Psoas muscle (tissue), 8 donors: ENCODE results near the gene FLNA. TPM values are rescaled to one million over a fixed set of nuclear protein-coding genes. Genes with fewer than 3 reads are reported as not detected.
"Not testable (repeated sequence)": the region's sequence is repeated elsewhere in the genome, so short reads cannot be mapped to it uniquely, and the experiment has no call there.

Experiments
- ATAC-seq, 4 donors: fragments of 200-7000 bp; cut with Tn5 transposase; one replicate each; pipeline ENCODE4 v1.9.1; 2020; ENCODE audit warnings: moderate library complexity in 3 of 4, mild to moderate bottlenecking in 2 of 4
- DNase-seq, 2 donors: peaks; one replicate each; pipeline ENCODE4 v3.0.0-alpha.2; 2020
- H3K27ac ChIP-seq: fragments of 200-600 bp; one replicate; pipeline ENCODE4 v1.8.0; 2022
- H3K27me3 ChIP-seq, 3 donors: fragments of 200-600 bp in 1 of 3; one replicate each; pipeline versions ENCODE4 v1.6.1 to v1.8.0; 2013 to 2022; ENCODE audit warnings: low read length in 2 of 3, mild to moderate bottlenecking in 2 of 3, moderate library complexity in 1 of 3; ENCODE audit not compliant: insufficient read depth in 3 of 3
- H3K36me3 ChIP-seq, 2 donors: fragments of 200-600 bp in 1 of 2; one replicate each; pipeline versions ENCODE4 v1.6.1 to v1.8.0; 2013 to 2022; ENCODE audit warnings: low read depth in 1 of 2, mild to moderate bottlenecking in 1 of 2, moderate library complexity in 1 of 2; ENCODE audit not compliant: insufficient read depth in 1 of 2
- H3K4me1 ChIP-seq: fragments of 200-600 bp; one replicate; pipeline ENCODE4 v1.8.0; 2022
- H3K4me3 ChIP-seq: fragments of 200-600 bp; one replicate; pipeline ENCODE4 v1.8.0; 2022; ENCODE audit warnings: mild to moderate bottlenecking
- H3K9me3 ChIP-seq: fragments of 200-600 bp; one replicate; pipeline ENCODE4 v1.8.0; 2022
- WGBS, 3 donors: extraction: QIAGEN DNeasy Blood & Tissue Kit; methylation state at CpG; one replicate each; pipeline versions ENCODE4 v1.1.6 to v1.1.7; 2013; 5-methylcytosine and 5-hydroxymethylcytosine counted together
- intact Hi-C, 2 donors: fragments of 100-400 bp; cut with DNase I; formaldehyde crosslinking; loops; one replicate each; pipeline versions ENCODE4 v1.11.0 to v1.14.2; 2022
- polyA plus RNA-seq, 3 donors: library from polyadenylated mRNA; stranded (reverse); fragments of 200-250 nt; gene quantifications; one replicate each; pipeline ENCODE4 v1.2.3, GENCODE V29; 2013
- total RNA-seq, 4 donors: library from RNA; stranded (reverse); fragmentation: NEBNext Ultra II Directional in 2 of 4; extraction: Animal tissue kit (Norgen Biotek cat#: 25700) in 2 of 4; gene quantifications; one replicate each; pipeline versions ENCODE4 v1.2.1 to v1.2.4, GENCODE V29; 2021 to 2023
- TF ChIP-seq, protein P1 (sequence below): fragments of 200-600 bp; IDR thresholded peaks from one replicate; pipeline ENCODE4 v1.8.0; 2022; ENCODE audit warnings: antibody characterized with exemption
- donor health status: healthy with polysubstance abuse.
- donor health status: DM: no; HTN: no; CAD: no; lungs with moderate emphysema.
- donor health status: Bipolar disorder and iron deficiency.
- donor health status: healthy.
- donor health status: DM: yes; HTN: yes; CAD: no.
- donor health status: DM: no; HTN: no; CAD: no.
- donor health status: DM: no; HTN: no; CAD: no.
- donor health status: DM: yes; HTN: yes; CAD: no.

FLNA gene
- total and polyA plus RNA-seq, 7 donors = 45.7 to 106 (median 67.4) TPM

- H3K4me1 ChIP-seq = no peaks in the 10 kb centered on the region
- H3K36me3 ChIP-seq = peaks cover 0 to 23% of the 10 kb centered on the region in 2 donors
- DNase-seq (peak in 1 of 2 donors; percentile 35), ATAC-seq (no peak)
- no peaks in the 10 kb centered on the region for H3K27me3 ChIP-seq
- intact Hi-C loops = no loop called here
- no peak overlapping the region for H3K4me3 ChIP-seq
- no peak overlapping the region for H3K27ac ChIP-seq
- TF ChIP-seq, protein P1, sequence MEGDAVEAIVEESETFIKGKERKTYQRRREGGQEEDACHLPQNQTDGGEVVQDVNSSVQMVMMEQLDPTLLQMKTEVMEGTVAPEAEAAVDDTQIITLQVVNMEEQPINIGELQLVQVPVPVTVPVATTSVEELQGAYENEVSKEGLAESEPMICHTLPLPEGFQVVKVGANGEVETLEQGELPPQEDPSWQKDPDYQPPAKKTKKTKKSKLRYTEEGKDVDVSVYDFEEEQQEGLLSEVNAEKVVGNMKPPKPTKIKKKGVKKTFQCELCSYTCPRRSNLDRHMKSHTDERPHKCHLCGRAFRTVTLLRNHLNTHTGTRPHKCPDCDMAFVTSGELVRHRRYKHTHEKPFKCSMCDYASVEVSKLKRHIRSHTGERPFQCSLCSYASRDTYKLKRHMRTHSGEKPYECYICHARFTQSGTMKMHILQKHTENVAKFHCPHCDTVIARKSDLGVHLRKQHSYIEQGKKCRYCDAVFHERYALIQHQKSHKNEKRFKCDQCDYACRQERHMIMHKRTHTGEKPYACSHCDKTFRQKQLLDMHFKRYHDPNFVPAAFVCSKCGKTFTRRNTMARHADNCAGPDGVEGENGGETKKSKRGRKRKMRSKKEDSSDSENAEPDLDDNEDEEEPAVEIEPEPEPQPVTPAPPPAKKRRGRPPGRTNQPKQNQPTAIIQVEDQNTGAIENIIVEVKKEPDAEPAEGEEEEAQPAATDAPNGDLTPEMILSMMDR = no peak
- H3K9me3 ChIP-seq = no peaks in the 10 kb centered on the region
- WGBS, 3 donors = 67 to 83% (median 76%) methylated on average over 5 to 7 of the region's 7 CpGs
Observed at GRCh38 chrX:154348114-154348531, 26.3 kb downstream of the FLNA start.

DNA sequence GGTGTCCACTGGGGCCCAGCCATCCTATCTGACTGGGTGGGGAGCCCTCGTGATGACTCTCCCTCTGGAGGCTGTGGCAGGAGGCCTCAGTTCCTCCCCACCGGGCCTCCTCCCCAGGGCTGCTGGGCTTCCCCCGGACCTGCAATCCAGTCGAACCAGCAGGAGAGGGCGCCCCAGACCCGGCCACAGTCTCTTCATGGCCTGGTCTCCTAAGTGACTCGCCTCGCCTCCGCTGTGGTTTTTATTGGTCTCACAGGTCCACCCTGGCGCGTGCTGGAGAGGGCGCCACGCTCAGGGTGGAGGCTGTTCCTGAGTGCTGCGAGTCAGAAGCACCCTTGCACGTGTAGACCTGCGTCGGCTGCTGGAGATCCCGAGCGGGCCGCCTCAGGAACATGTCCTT, 30.8 kb downstream of the FLNA start:
- H3K9me3 ChIP-seq, DNase-seq, H3K27ac ChIP-seq, H3K4me3 ChIP-seq, H3K4me1 ChIP-seq, intact Hi-C loops, H3K27me3 ChIP-seq, H3K36me3 ChIP-seq: not testable (repeated sequence)
- ATAC-seq = peak in 3 of 4 donors; percentile 7 to 41 (median 18)
- no CpG with 5 or more reads among the region's 20 CpGs for WGBS, 3 donors

DNA sequence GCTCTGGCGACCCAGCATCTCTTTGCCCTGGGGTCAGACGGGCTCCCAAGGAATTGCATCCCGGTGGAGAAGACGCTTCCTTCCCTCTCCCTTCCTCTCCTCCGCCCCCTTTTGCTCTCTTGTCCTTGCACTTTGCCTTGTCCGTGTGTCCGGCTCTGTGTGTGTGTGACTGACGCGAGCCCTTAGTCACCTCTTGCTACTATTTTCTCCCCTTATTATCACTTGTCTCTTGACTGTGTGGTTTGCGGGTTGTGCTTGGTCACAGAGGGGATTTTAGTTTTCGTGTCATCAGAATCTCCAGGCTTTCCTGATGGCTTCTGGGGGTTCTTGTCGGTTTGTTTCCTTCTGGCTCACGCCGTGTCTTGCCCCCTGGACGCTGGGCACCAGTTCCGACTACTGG, 31.4 kb downstream of the FLNA start:
- H3K27ac ChIP-seq, H3K36me3 ChIP-seq, H3K27me3 ChIP-seq, intact Hi-C loops, H3K9me3 ChIP-seq, DNase-seq, H3K4me1 ChIP-seq, H3K4me3 ChIP-seq: not testable (repeated sequence)
- WGBS, 3 donors = no CpG with 5 or more reads among the region's 16 CpGs
- ATAC-seq = peak; percentile 17 to 37 (median 30)

- H3K36me3 ChIP-seq, intact Hi-C loops, H3K27me3 ChIP-seq, H3K4me1 ChIP-seq, H3K9me3 ChIP-seq: not testable (repeated sequence)
- DNase-seq (peak in 1 of 2 donors; percentile 15), ATAC-seq (peak; percentile 90 to 91 (median 90))
- Histone ChIP-seq H3K4me3 (peak overlapping the region; percentile 39), H3K27ac (peak overlapping the region; percentile 74)
- WGBS, 3 donors = 0 to 27% methylated on average over 9 to 24 of the region's 115 CpGs; no CpG with 5 or more reads in 1 of the 3 donors
Observed at GRCh38 chrX:154341399-154342298, 32.8 kb downstream of the FLNA start.

- Histone ChIP-seq H3K27me3 (no peaks in the 10 kb centered on the region), H3K27ac (no peak overlapping the region), H3K4me1 (no peaks in the 10 kb centered on the region), H3K9me3 (no peaks in the 10 kb centered on the region), H3K36me3 (no peaks in the 10 kb centered on the region), H3K4me3 (no peak overlapping the region)
- 74 to 81% (median 76%) methylated on average over 10 of the region's 10 CpGs for WGBS, 3 donors
- TF ChIP-seq, protein P1 = no peak
- DNase-seq (peak in 1 of 2 donors; percentile 19), ATAC-seq (no peak)
- intact Hi-C loops = no loop called here
Observed at GRCh38 chrX:154334496-154334895, 39.9 kb downstream of the FLNA start.

GRCh38 chrX:154333837-154334271, 40.6 kb downstream of the FLNA start:
- Histone ChIP-seq H3K27me3 (no peaks in the 10 kb centered on the region), H3K4me1 (no peaks in the 10 kb centered on the region), H3K9me3 (no peaks in the 10 kb centered on the region), H3K4me3 (no peak overlapping the region), H3K36me3 (no peaks in the 10 kb centered on the region), H3K27ac (no peak overlapping the region)
- TF ChIP-seq, protein P1 = no peak
- ATAC-seq (no peak), DNase-seq (peak in 1 of 2 donors; percentile 3)
- 70 to 80% (median 73%) methylated on average over 4 to 6 of the region's 6 CpGs for WGBS, 3 donors
- intact Hi-C loops = no loop called here
